Measurements from ENCODE around the gene TEAD1. TPM values are rescaled to one million over a fixed set of nuclear protein-coding genes. Genes with fewer than 3 reads are reported as not detected.

TEAD1 gene
- total and polyA plus RNA-seq, 10 of the 15 experiments (the other 5 are each of a cell fraction or from before 2014, with no cell fraction given) = 0.01 to 0.59 (median 0.04) TPM; not detected in 6

- TF ChIP-seq, protein P1, sequence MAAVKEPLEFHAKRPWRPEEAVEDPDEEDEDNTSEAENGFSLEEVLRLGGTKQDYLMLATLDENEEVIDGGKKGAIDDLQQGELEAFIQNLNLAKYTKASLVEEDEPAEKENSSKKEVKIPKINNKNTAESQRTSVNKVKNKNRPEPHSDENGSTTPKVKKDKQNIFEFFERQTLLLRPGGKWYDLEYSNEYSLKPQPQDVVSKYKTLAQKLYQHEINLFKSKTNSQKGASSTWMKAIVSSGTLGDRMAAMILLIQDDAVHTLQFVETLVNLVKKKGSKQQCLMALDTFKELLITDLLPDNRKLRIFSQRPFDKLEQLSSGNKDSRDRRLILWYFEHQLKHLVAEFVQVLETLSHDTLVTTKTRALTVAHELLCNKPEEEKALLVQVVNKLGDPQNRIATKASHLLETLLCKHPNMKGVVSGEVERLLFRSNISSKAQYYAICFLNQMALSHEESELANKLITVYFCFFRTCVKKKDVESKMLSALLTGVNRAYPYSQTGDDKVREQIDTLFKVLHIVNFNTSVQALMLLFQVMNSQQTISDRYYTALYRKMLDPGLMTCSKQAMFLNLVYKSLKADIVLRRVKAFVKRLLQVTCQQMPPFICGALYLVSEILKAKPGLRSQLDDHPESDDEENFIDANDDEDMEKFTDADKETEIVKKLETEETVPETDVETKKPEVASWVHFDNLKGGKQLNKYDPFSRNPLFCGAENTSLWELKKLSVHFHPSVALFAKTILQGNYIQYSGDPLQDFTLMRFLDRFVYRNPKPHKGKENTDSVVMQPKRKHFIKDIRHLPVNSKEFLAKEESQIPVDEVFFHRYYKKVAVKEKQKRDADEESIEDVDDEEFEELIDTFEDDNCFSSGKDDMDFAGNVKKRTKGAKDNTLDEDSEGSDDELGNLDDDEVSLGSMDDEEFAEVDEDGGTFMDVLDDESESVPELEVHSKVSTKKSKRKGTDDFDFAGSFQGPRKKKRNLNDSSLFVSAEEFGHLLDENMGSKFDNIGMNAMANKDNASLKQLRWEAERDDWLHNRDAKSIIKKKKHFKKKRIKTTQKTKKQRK (IDR thresholded peaks at IDR 0.05; ENCODE audit: low read depth, low read length) = no peak
- TF ChIP-seq, protein P2, sequence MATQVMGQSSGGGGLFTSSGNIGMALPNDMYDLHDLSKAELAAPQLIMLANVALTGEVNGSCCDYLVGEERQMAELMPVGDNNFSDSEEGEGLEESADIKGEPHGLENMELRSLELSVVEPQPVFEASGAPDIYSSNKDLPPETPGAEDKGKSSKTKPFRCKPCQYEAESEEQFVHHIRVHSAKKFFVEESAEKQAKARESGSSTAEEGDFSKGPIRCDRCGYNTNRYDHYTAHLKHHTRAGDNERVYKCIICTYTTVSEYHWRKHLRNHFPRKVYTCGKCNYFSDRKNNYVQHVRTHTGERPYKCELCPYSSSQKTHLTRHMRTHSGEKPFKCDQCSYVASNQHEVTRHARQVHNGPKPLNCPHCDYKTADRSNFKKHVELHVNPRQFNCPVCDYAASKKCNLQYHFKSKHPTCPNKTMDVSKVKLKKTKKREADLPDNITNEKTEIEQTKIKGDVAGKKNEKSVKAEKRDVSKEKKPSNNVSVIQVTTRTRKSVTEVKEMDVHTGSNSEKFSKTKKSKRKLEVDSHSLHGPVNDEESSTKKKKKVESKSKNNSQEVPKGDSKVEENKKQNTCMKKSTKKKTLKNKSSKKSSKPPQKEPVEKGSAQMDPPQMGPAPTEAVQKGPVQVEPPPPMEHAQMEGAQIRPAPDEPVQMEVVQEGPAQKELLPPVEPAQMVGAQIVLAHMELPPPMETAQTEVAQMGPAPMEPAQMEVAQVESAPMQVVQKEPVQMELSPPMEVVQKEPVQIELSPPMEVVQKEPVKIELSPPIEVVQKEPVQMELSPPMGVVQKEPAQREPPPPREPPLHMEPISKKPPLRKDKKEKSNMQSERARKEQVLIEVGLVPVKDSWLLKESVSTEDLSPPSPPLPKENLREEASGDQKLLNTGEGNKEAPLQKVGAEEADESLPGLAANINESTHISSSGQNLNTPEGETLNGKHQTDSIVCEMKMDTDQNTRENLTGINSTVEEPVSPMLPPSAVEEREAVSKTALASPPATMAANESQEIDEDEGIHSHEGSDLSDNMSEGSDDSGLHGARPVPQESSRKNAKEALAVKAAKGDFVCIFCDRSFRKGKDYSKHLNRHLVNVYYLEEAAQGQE (IDR thresholded peaks at IDR 0.05; ENCODE audit: low read depth, low read length) = no peak
Observed at GRCh38 chr11:12761029-12761428, 86.8 kb downstream of the TEAD1 start (continued).

- in situ Hi-C loops (cut with MboI) (no loop called here), intact Hi-C loops (cut with micrococcal nuclease; ENCODE audit: unreplicated experiment) (no loop called here)
- Histone ChIP-seq H3K9me3 (replicated peaks; ENCODE audit: control insufficient read depth, insufficient read depth, low read length) (no peaks in the 10 kb centered on the region), H2AFZ (ENCODE audit: control insufficient read depth, low read depth, low read length) (no peak overlapping the region), H4K20me1 (ENCODE audit: control insufficient read depth, insufficient read depth) (no peaks in the 10 kb centered on the region), H3K27ac (ENCODE audit: control insufficient read depth, insufficient read depth) (no peak overlapping the region), H3K36me3 (ENCODE audit: control insufficient read depth in 2 of 2, insufficient read depth in 2 of 2, low read length in 1 of 2) (no peaks in the 10 kb centered on the region), H3K4me1 (ENCODE audit: control insufficient read depth, insufficient read depth, low read length) (no peaks in the 10 kb centered on the region), H3K9ac (ENCODE audit: control insufficient read depth, insufficient read depth, low read length) (no peak overlapping the region), H3K4me3 (no peak overlapping the region), H3K4me2 (ENCODE audit: control insufficient read depth, insufficient read depth) (no peak overlapping the region), H3K27me3 (replicated peaks in 1 of 2; ENCODE audit: control insufficient read depth in 2 of 2, insufficient read depth in 2 of 2, low read length in 1 of 2) (no peaks in the 10 kb centered on the region; a peak in 2 of 4 replicates), H3K79me2 (ENCODE audit: control insufficient read depth, insufficient read depth, low read length) (no peaks in the 10 kb centered on the region)
- ChIA-PET RAD21 (ENCODE audit: unreplicated experiment) (no interaction called here), CTCF (no interaction called here), POLR2A (no interaction called here), SMC1A (ENCODE audit: uncharacterized antibody, unreplicated experiment) (no interaction called here)
- ATAC-seq (no peak), FAIRE-seq (no peak), DNase-seq (ENCODE audit: low read depth, low spot score) (no peak)
- WGBS (ENCODE audit: insufficient coverage, insufficient replicate concordance, low lambda C conversion rate, missing lambda C conversion rate) = 11% methylated on average over 5 of the region's 5 CpGs
- no TSS peak for BruUV-seq (replicated peaks)
- TF ChIP-seq FOS (IDR thresholded peaks at IDR 0.05; ENCODE audit: borderline replicate concordance, extremely low read depth, insufficient read length) (no peak), RCOR1 (conservative IDR thresholded peaks at IDR 0.05; ENCODE audit: low read depth, low read length) (no peak), CTCF (IDR thresholded peaks at IDR 0.05 in 2 of 3, conservative IDR thresholded peaks at IDR 0.05 in 1 of 3; ENCODE audit: control insufficient read depth in 2 of 3, extremely low read depth in 1 of 3, insufficient read depth in 1 of 3, low read depth in 3 of 3, low read length in 3 of 3) (no peak), KAT2A (conservative IDR thresholded peaks at IDR 0.05; ENCODE audit: control insufficient read depth, low read depth, low read length) (no peak), SREBF1 (IDR thresholded peaks at IDR 0.05; ENCODE audit: low read length) (no peak)
- TF ChIP-seq, protein P3, sequence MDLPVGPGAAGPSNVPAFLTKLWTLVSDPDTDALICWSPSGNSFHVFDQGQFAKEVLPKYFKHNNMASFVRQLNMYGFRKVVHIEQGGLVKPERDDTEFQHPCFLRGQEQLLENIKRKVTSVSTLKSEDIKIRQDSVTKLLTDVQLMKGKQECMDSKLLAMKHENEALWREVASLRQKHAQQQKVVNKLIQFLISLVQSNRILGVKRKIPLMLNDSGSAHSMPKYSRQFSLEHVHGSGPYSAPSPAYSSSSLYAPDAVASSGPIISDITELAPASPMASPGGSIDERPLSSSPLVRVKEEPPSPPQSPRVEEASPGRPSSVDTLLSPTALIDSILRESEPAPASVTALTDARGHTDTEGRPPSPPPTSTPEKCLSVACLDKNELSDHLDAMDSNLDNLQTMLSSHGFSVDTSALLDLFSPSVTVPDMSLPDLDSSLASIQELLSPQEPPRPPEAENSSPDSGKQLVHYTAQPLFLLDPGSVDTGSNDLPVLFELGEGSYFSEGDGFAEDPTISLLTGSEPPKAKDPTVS (IDR thresholded peaks at IDR 0.05; ENCODE audit: low read depth, low read length) = no peak
Observed at GRCh38 chr11:12762278-12762677, 88.1 kb downstream of the TEAD1 start.
